PC-9 (cell line): ENCODE measurements around the gene LRP1-AS. TPM values are rescaled to one million over a fixed set of nuclear protein-coding genes. Genes with fewer than 3 reads are reported as not detected.

Experiments used
- BruUV-seq: library from RNA; stranded (reverse); fragments of 400-500 nt; replicated peaks from 2 replicates; lab custom pipeline; 2021; lab: Mats Ljungman, UMichigan
- CTCF ChIA-PET: fragments of 300-600 bp; sonication (Branson Sonifier 250); formaldehyde crosslinking; loops from one replicate; lab custom pipeline; 2022; ENCODE audit warnings: antibody characterized with exemption; lab: Charles Lee
- POLR2A ChIA-PET: fragments of 300-600 bp; sonication (Branson Sonifier 250); formaldehyde crosslinking; loops from one replicate; lab custom pipeline; 2022; ENCODE audit warnings: antibody characterized with exemption; ENCODE audit not compliant: unreplicated experiment; lab: Charles Lee
- DNase-seq, 2 experiments: peaks; one replicate each; pipeline versions ENCODE4 v3.0.0 to v3.0.0-alpha.2; 2015 to 2022; ENCODE audit warnings: mixed read lengths in 1 of 2
- H2AFZ ChIP-seq: fragments of 200-600 bp; sonication (generic); 2 replicates; pipeline ENCODE4 v1.8.1; 2017; ENCODE audit warnings: antibody characterized with exemption
- H3F3A ChIP-seq: fragments of 200-600 bp; sonication (generic); 2 replicates; pipeline ENCODE4 v1.8.1; 2017; ENCODE audit warnings: antibody characterized with exemption, mild to moderate bottlenecking, low read depth; ENCODE audit not compliant: insufficient read depth
- H3K27ac ChIP-seq: fragments of 200-600 bp; sonication (generic); 2 replicates; pipeline ENCODE4 v1.6.1; 2016; ENCODE audit warnings: mixed run types
- H3K27me3 ChIP-seq: fragments of 200-600 bp; sonication (generic); 2 replicates; pipeline ENCODE4 v1.6.1; 2016; ENCODE audit warnings: low read depth, mixed run types; ENCODE audit not compliant: insufficient read depth
- H3K36me3 ChIP-seq: fragments of 200-600 bp; sonication (generic); 2 replicates; pipeline ENCODE4 v1.6.1; 2016; ENCODE audit warnings: low read depth, mixed run types
- H3K4me1 ChIP-seq: fragments of 200-600 bp; sonication (generic); replicated peaks from 2 replicates; pipeline ENCODE4 v1.6.1; 2016; ENCODE audit warnings: mixed run types; ENCODE audit not compliant: insufficient read depth
- H3K4me2 ChIP-seq: fragments of 200-600 bp; sonication (generic); 2 replicates; pipeline ENCODE4 v1.6.1; 2017; ENCODE audit warnings: mixed run types
- H3K4me3 ChIP-seq: fragments of 200-600 bp; sonication (generic); 2 replicates; pipeline ENCODE4 v1.6.1; 2016; ENCODE audit warnings: mixed run types
- H3K79me2 ChIP-seq: fragments of 200-600 bp; sonication (generic); 2 replicates; pipeline ENCODE4 v1.6.1; 2017; ENCODE audit warnings: low read depth, mixed run types
- H3K9me2 ChIP-seq: fragments of 200-600 bp; sonication (generic); 2 replicates; pipeline ENCODE4 v1.8.1; 2017; ENCODE audit warnings: mild to moderate bottlenecking; ENCODE audit not compliant: insufficient read depth
- H3K9me3 ChIP-seq: fragments of 200-600 bp; sonication (generic); 2 replicates; pipeline ENCODE4 v1.8.1; 2016; ENCODE audit warnings: low read depth; ENCODE audit not compliant: insufficient read depth
- H4K20me1 ChIP-seq: fragments of 200-600 bp; sonication (generic); 2 replicates; pipeline ENCODE4 v1.8.1; 2017; ENCODE audit not compliant: insufficient read depth
- CTCF ChIP-seq: fragments of 200-600 bp; sonication (generic); conservative IDR thresholded peaks from 2 replicates; pipeline ENCODE4 v1.6.1; 2017; ENCODE audit warnings: mixed run types, antibody characterized with exemption, mild to moderate bottlenecking, moderate library complexity
- EZH2 ChIP-seq: fragments of 200-600 bp; sonication (generic); IDR thresholded peaks from 2 replicates; pipeline ENCODE4 v1.8.0; 2017; ENCODE audit warnings: antibody characterized with exemption, low read depth
- intact Hi-C: fragments of 100-400 bp; cut with micrococcal nuclease; formaldehyde crosslinking; loops from one replicate; pipeline ENCODE4 v1.10.0; 2022; ENCODE audit not compliant: unreplicated experiment
- total RNA-seq: library from RNA; stranded (reverse); gene quantifications from 2 replicates; pipeline ENCODE4 v1.2.3, GENCODE V29; 2021

Gene LRP1-AS
- total RNA-seq, 1 experiment from 2014 or later, result not detected

- DNase-seq, result no peak
- CTCF ChIA-PET, result no interaction called here
- Histone ChIP-seq H3F3A (0 out of 2 replicates have a peak, but pooled peaks cover 3% of the 10 kb centered on the region), H4K20me1 (no peaks in the 10 kb centered on the region), H3K4me3 (no peak overlapping the region), H3K9me3 (no peaks in the 10 kb centered on the region), H3K27me3 (no peaks in the 10 kb centered on the region), H3K36me3 (no peaks in the 10 kb centered on the region), H3K27ac (no peak overlapping the region), H3K4me2 (no peak overlapping the region), H3K9me2 (no peaks in the 10 kb centered on the region), H2AFZ (no peak overlapping the region), H3K4me1 (no peaks in the 10 kb centered on the region), H3K79me2 (no peaks in the 10 kb centered on the region)
- POLR2A ChIA-PET, result interaction anchor here (0.7 kb wide), 1 partner anchor 30 kb away, joined by 5 read pairs; the partner anchor contains the start of gene LRP1
- TF ChIP-seq CTCF, result no peak
- TF ChIP-seq EZH2, result no peak
- BruUV-seq, result no TSS peak
- intact Hi-C loops, result no loop called here
These were observed 11.2 kb upstream of the LRP1-AS start for GRCh38 chr12:57158665-57159064.

GRCh38 chr12:57158186-57158585 lies 10.8 kb upstream of the LRP1-AS start:
- Histone ChIP-seq H3K4me2 (no peak overlapping the region), H3K9me3 (no peaks in the 10 kb centered on the region), H3K27me3 (no peaks in the 10 kb centered on the region), H3K4me1 (no peaks in the 10 kb centered on the region), H2AFZ (no peak overlapping the region), H3K27ac (no peak overlapping the region), H4K20me1 (no peaks in the 10 kb centered on the region), H3K4me3 (no peak overlapping the region), H3K9me2 (no peaks in the 10 kb centered on the region), H3K36me3 (no peaks in the 10 kb centered on the region), H3K79me2 (no peaks in the 10 kb centered on the region), H3F3A (0 out of 2 replicates have a peak, but pooled peaks cover 3% of the 10 kb centered on the region)
- no peak for TF ChIP-seq EZH2
- no peak for TF ChIP-seq CTCF
- no peak for DNase-seq
- intact Hi-C loops, result no loop called here
- CTCF ChIA-PET, result no interaction called here
- POLR2A ChIA-PET, result interaction anchor here (0.6 kb wide), 1 partner anchor 30 kb away, joined by 12 read pairs; the partner anchor contains the start of gene LRP1
- no TSS peak for BruUV-seq

GRCh38 chr12:57157588-57158173 lies 10.3 kb upstream of the LRP1-AS start:
- no peaks in the 10 kb centered on the region for H3K79me2 ChIP-seq
- H3K36me3 ChIP-seq, result no peaks in the 10 kb centered on the region
- no peaks in the 10 kb centered on the region for H3K4me1 ChIP-seq
- no peak for DNase-seq
- no peaks in the 10 kb centered on the region for H3K27me3 ChIP-seq
- no peaks in the 10 kb centered on the region for H4K20me1 ChIP-seq
- 0 out of 2 replicates have a peak, but pooled peaks cover 1% of the 10 kb centered on the region for H3F3A ChIP-seq
- no TSS peak for BruUV-seq
- H3K4me2 ChIP-seq, result no peak overlapping the region
- no peak overlapping the region for H3K4me3 ChIP-seq
- intact Hi-C loops, result no loop called here
- TF ChIP-seq CTCF (no peak), EZH2 (no peak)
- POLR2A ChIA-PET, result interaction anchor here (0.6 kb wide), 1 partner anchor 30 kb away, joined by 12 read pairs; the partner anchor contains the start of gene LRP1
- CTCF ChIA-PET, result no interaction called here
- H3K9me3 ChIP-seq, result no peaks in the 10 kb centered on the region
- no peaks in the 10 kb centered on the region for H3K9me2 ChIP-seq
- no peak overlapping the region for H3K27ac ChIP-seq
- H2AFZ ChIP-seq, result no peak overlapping the region
